K562 (cell line): ENCODE results near the gene IRGQ. TPM values are rescaled to one million over a fixed set of nuclear protein-coding genes. Genes with fewer than 3 reads are reported as not detected.

Experiments used
- E2F5 ChIP-seq: sonication (generic); formaldehyde crosslinking; IDR thresholded peaks from 2 replicates; pipeline ENCODE4 v1.8.0; 2022; ENCODE audit warnings: mild to moderate bottlenecking, missing genetic modification reagents
- ETS1 ChIP-seq: conservative IDR thresholded peaks from 2 replicates; pipeline ENCODE4 v1.6.1; 2011; ENCODE audit warnings: low read depth, mild to moderate bottlenecking, low read length; ENCODE audit not compliant: control insufficient read depth
- FOXP4 ChIP-seq: sonication (generic); formaldehyde crosslinking; IDR thresholded peaks from 2 replicates; pipeline ENCODE4 v1.8.0; 2022; ENCODE audit warnings: mild to moderate bottlenecking, missing genetic modification reagents, borderline replicate concordance
- GABPB2 ChIP-seq: fragments of 250-450 bp; sonication (Bioruptor Pico); conservative IDR thresholded peaks from 2 replicates; pipeline ENCODE4 v1.5.1; 2021; ENCODE audit warnings: mild to moderate bottlenecking
- HDGF ChIP-seq: fragments of 450-650 bp; IDR thresholded peaks from 2 replicates; pipeline ENCODE4 v1.6.1; 2016
- HINFP ChIP-seq: fragments of 450-650 bp; conservative IDR thresholded peaks from 2 replicates; pipeline ENCODE4 v1.6.1; 2016; ENCODE audit warnings: missing genetic modification characterization, low read depth, mild to moderate bottlenecking, control low read depth, missing compliant biosample characterization
- JUNB ChIP-seq: fragments of 450-650 bp; formaldehyde crosslinking; conservative IDR thresholded peaks from 2 replicates; pipeline ENCODE4 v1.4.0; 2020; ENCODE audit warnings: mild to moderate bottlenecking
- MBD1 ChIP-seq: fragments of 250-450 bp; sonication (Bioruptor Pico); IDR thresholded peaks from 2 replicates; pipeline ENCODE4 v1.8.0; 2022; ENCODE audit warnings: inconsistent platforms
- MCM3 ChIP-seq: fragments of 450-650 bp; IDR thresholded peaks from 2 replicates; pipeline ENCODE4 v1.6.1; 2016
- NKRF ChIP-seq: fragments of 450-650 bp; IDR thresholded peaks from 2 replicates; pipeline ENCODE4 v1.6.1; 2016; ENCODE audit warnings: borderline replicate concordance
- RNF2 ChIP-seq: sonication (generic); IDR thresholded peaks from 2 replicates; pipeline ENCODE4 v1.6.1; 2016
- SIN3B ChIP-seq: fragments of 450-650 bp; IDR thresholded peaks from 2 replicates; pipeline ENCODE4 v1.6.1; 2017; ENCODE audit warnings: low read depth, mild to moderate bottlenecking, moderate library complexity
- ZFP1 ChIP-seq: fragments of 450-650 bp; formaldehyde crosslinking; IDR thresholded peaks from 2 replicates; pipeline ENCODE4 v1.4.0; 2020; ENCODE audit warnings: mild to moderate bottlenecking, mixed read lengths
- ZNF277 ChIP-seq: fragments of 250-450 bp; sonication (Bioruptor Pico); IDR thresholded peaks from 2 replicates; pipeline ENCODE4 v1.8.0; 2022; ENCODE audit warnings: inconsistent platforms, mild to moderate bottlenecking, moderate library complexity, borderline replicate concordance
- ZNF75A ChIP-seq: fragments of 450-650 bp; formaldehyde crosslinking; IDR thresholded peaks from 2 replicates; pipeline ENCODE4 v1.4.0; 2020; ENCODE audit warnings: mild to moderate bottlenecking
- polyA plus RNA-seq, 8 experiments: library from polyadenylated mRNA; depleted of rRNA in 4 of 8; stranded (reverse) in 5 of 8; unstranded in 3 of 8; fragments of >200 nt; fragmentation: Nextera tagmentation in 2 of 8; fragmentation: Illumina TruSeq in 1 of 8; extraction: Ambion mirVana in 2 of 8; extraction: Trizol in 1 of 8; gene quantifications; 2 replicates each; pipeline versions ENCODE4 v1.2.1 to v1.2.3, GENCODE V29; 2011 to 2014; ENCODE audit warnings: inconsistent platforms in 1 of 8, missing spikeins in 1 of 8
- total RNA-seq, 7 experiments: library from RNA; depleted of rRNA in 6 of 7; stranded (reverse); fragments of >200 nt in 6 of 7; fragmentation: Illumina TruSeq in 2 of 7; extraction: Trizol in 2 of 7; gene quantifications; 2 replicates each; pipeline versions ENCODE4 v1.2.1 to v1.2.3, GENCODE V29; 2011 to 2021; ENCODE audit warnings: low replicate concordance in 1 of 7

The IRGQ gene
- total and polyA plus RNA-seq, 9 of the 15 experiments (the other 6 are each of a cell fraction or from before 2014, with no cell fraction given), result 3.5 to 19.2 (median 7.9) TPM

- TF ChIP-seq ZNF277 (CRISPR knock-in tag), result no peak
- no peak for TF ChIP-seq ZFP1
- no peak for TF ChIP-seq HINFP
- no peak for TF ChIP-seq SIN3B
- TF ChIP-seq HDGF, result no peak
- no peak for TF ChIP-seq NKRF
- TF ChIP-seq MCM3, result no peak
- no peak for TF ChIP-seq ETS1
- TF ChIP-seq MBD1 (CRISPR knock-in tag), result no peak
- no peak for TF ChIP-seq FOXP4 (CRISPR knock-in tag)
- no peak for TF ChIP-seq RNF2
- no peak for TF ChIP-seq GABPB2 (CRISPR knock-in tag)
- no peak for TF ChIP-seq ZNF75A (CRISPR knock-in tag)
- no peak for TF ChIP-seq JUNB (CRISPR knock-in tag)
- TF ChIP-seq E2F5 (CRISPR knock-in tag), result no peak
Observed at GRCh38 chr19:43639519-43640423, 43.8 kb upstream of the IRGQ start, which contains the start of gene CADM4 (continued).
